TTC549 (cell line): ENCODE data around the gene WEE2.
A peak's percentile ranks its signal among the peaks of the same experiment; 100 is the strongest.
"Not testable (repeated sequence)": the region's sequence is repeated elsewhere in the genome, so short reads cannot be mapped to it uniquely, and the experiment has no call there.

Experiments
- FAIRE-seq: peaks from 2 replicates; lab custom pipeline; 2012; peaks lifted over from hg19 to GRCh38; lab: Jason Lieb, UNC

WEE2 gene

DNA sequence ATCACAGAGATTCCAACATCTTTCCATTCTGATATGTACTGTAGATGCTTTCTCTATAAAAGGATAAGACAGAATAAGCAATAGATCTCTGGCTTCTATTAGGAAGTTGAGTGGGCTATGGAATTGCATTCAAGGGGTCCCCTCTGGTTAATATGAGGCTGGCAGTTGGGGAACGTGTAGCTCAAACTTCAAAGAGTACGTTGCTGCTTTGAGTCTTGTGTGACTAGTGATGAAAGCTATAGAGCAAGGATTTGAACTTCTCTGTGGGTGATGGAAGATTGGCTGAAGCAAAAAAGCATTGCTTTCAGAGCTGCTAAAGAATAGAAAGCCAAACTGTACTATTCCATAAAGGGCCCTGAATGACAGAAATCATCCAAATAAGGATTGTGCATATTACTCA is 6.4 kb downstream of the WEE2 start:
- no peak for FAIRE-seq

DNA sequence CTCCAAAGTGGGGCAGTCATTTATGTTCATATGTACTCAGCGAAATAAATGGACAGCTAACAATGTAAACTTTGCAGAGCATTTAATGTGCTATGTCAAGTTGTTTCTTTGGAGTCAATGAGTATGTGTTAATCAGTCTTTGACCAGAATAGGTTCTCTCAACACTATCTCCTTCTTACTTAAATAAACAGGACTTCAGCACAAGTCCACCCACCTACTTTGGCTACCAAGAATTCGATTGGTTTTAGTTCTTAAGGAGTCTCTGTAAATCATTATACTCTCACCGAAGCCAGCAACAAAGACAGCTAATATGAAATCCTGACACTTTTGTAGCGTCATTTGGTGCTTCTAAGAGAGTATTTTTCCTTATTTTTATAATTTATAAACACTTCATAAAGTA is 6.9 kb downstream of the WEE2 start:
- FAIRE-seq, result no peak

- no peak for FAIRE-seq
Observed at GRCh38 chr7:141715794-141716689, 7.9 kb downstream of the WEE2 start.

- no peak for FAIRE-seq
Observed at GRCh38 chr7:141717450-141717849, 9.3 kb downstream of the WEE2 start.

DNA sequence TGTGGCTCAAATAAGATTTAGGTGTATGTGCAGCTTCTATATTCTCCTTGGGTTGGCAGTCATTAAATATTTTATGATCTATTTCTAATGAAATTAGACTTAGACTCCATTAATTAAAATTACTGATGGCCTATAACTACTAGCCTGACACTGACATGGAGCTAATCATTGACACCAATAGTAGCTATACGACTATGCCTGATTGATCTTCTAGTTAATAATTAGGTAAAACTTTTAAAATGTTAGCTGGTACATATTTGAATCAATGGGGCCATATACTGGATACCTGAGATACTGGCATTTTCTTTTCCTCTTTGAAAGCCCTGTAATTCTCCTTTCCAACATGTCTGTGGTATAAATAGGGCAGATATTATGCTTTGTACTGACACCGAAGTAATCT is 14.4 kb downstream of the WEE2 start:
- no peak for FAIRE-seq

DNA sequence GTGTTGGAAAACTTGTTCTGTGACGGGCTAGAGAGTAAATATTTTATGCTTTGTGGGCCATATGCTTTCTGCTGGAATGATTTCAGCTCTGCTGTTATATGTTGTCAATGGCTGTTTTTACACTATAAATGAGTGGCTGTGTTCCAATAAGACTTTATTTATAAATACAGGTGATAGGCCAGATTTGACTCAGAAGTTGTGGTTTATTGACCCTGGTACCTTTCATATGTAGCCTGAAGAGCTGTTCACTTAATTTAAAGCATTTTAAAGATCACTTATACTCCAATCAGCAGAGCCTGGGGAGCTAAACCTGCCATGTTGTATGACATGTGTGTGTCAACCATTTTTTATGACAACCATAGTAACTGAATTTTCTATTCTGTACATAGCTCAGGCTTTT is 20.9 kb downstream of the WEE2 start:
- FAIRE-seq, result no peak

DNA sequence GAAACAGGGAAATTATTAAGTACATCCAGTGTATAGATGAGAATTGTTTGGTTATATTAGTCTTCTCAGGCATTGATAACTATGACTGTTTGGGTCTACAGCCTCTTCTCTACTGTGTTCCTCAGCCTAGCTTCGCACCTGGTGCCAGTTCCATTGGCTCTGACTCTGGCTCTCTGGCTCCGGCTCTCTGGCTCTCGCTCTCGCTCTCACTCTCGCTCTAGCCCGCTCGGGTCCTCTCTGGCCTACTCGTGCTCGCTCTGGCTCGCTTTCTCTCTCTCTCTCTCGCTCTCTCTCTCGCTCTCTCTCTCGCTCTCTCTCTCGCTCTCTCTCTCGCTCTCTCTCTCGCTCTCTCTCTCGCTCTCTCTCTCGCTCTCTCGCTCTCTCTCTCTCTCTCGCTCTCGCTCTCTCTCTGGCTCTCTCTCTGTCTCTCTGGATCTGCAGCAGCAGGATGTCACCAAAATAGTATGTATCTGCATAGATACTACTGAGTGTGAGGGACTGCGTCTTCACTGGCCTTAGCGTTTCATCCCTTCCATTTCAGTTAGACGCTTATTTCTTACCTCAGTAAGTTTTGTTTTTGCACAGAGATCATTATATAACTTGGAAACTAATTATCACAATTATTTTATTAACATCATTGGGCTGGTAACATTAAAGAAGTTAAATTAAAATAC is 23.5 kb downstream of the WEE2 start:
- FAIRE-seq, result no peak

DNA sequence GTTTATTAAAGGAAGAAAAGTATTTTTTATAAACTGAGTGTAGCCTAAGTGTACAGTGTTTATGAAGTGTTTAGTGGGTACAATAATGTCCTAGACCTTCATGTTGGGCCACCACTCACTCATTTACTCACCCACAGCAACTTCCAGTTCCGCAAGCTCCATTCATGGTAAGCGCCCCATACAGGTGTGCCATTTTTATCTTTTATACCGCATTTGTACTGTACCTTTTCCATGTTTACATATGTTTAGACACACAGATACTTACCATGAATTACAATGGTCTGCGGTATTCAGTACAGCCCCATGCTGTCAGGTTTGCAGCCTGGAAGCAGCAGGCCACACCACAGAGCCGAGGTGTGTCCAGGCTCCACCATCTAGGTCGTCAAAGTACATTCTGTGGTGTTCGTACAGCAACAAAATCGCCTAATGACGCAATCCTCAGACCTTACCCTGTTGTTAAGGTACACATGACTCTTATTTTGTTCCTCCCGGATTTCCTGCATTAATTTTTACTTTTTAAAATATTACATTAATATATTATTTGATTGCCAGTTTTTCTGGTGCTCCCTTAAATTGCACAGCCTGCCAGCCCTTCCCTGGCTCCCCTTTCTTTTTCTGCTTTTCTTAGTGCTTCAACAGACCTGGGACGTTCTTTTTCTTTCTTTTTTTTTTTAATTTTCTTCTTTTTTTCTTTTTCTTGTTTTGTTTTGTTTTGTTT is 29.1 kb downstream of the WEE2 start:
- FAIRE-seq, result no peak

- FAIRE-seq, result peak; percentile 93
Observed at GRCh38 chr7:141737836-141738591, 29.9 kb downstream of the WEE2 start, which contains the start of gene SSBP1. SSBP1 (plus strand) TSS chr7:141738358; CDS start chr7:141739167, 809 bp downstream.

DNA sequence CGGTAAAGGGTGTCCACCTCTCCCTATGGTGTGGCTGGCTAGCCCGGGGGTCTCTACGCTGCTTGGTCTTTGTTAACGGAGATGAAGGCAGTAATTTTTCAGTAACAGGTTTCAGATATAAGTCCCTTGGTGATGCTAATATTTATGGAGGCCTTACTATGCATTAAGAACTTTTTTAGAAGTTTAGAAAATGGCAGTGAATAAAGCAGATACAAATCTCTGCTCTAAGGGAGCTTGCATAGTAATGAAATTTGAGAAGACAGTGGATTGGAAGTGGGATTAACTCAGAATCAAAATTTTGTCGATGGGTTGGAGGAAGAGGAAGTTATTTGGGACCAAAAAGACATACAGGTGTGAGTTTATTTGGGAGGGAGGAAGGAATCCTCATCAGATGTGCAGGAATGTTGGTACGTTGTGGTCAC is 30.4 kb downstream of the WEE2 start:
- no peak for FAIRE-seq

DNA sequence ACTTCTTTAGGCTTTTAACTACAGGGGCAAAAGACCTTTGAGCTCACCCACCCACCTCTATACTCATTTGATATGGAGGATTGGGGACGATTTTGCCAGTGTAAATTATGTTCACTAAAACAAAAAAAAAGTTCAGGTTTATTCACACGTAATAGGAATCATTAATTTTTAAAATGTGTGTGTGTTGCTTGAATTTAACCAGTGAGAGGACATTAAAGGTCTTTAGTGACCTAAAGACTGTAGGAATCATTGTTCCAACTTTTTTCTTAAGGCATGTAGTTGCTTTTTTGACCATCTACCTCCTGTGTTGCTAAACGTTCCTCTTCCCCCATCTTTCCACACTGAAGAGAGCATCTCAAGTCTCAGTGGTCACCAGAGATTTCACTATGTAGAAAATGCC is 31.1 kb downstream of the WEE2 start:
- no peak for FAIRE-seq

DNA sequence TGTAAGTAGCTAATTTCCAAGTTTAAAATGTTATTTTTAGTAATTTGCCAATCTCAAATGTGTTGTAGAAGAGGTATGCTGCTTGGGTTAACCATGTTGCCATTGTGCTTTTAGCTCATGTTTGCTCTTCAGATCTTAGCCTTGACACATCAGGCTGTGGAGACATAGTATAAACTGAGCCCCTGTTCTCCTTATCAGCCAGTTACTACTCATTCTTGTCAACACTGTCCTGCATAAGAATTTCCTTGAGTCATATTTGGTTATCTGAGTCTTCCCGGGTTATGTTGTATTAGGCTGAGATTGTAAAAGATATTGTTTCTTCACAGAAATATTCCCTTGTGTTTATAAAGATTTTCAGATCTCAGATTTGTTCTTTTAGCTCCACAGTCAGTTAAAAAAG is 34.1 kb downstream of the WEE2 start:
- no peak for FAIRE-seq

- FAIRE-seq, result no peak
Observed at GRCh38 chr7:141744131-141744530, 36.0 kb downstream of the WEE2 start.

DNA sequence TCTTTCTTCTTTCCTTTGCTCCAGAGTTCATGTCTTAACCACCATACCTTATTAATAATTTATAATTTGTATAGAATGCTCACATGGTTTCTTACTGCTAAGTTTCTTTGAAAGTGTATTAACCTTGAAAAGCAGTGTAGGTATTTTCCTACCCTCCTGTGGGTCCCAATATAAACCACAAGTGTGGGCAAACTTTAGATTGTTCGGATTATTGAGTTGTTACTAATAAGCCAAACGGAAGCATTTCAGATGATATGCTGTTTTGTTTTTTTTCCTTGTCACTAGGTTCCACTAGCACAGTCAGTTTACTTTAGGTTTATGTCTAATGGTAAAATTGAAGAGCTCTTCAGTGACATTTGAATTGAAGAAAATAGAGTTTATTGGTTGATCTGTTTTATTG is 40.2 kb downstream of the WEE2 start:
- no peak for FAIRE-seq

GRCh38 chr7:141751904-141752303 is 43.8 kb downstream of the WEE2 start:
- not testable (repeated sequence) for FAIRE-seq

DNA sequence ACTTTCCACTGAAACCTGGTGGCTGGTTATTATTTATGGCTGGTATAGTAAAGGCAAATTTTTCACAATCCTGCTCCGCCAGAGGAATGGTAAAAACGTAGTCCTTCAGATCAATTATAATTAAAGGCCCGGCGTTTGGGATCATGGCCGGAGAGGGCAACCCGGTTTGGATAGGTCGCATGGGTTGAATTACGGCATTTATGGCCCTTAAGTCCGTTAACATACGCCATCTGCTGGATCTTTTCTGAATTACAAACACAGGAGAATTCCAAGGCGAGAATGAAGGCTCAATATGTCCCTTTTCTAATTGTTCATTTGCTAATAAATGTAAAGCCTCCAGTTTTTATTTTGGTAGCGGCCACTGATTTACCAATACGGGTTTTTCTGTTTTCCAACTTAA is 44.5 kb downstream of the WEE2 start:
- no peak for FAIRE-seq

DNA sequence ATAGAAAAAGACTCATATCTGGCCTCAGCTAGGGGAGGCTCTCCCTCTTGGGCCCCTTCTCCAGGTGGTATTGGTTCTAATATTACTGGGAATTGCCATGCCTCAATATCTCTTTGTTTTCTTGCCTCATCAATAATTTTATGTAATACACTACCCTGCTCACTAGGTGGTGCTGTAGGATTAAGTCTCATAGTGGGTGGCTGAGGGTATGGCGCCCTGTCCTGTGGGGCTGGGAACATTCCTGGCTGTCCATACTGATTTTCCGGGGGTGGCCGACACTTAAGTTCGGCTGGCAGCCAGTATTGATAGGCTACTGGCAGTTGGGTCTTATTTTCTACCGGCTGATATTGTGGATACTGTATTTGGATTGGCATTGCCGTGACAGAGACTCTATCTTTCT is 46.8 kb downstream of the WEE2 start:
- no peak for FAIRE-seq

- FAIRE-seq, result no peak
Observed at GRCh38 chr7:141763797-141764196, 55.6 kb downstream of the WEE2 start, which contains the start of gene TAS2R3. TAS2R3 (plus strand) TSS chr7:141764097; CDS start chr7:141764159, 62 bp downstream.

DNA sequence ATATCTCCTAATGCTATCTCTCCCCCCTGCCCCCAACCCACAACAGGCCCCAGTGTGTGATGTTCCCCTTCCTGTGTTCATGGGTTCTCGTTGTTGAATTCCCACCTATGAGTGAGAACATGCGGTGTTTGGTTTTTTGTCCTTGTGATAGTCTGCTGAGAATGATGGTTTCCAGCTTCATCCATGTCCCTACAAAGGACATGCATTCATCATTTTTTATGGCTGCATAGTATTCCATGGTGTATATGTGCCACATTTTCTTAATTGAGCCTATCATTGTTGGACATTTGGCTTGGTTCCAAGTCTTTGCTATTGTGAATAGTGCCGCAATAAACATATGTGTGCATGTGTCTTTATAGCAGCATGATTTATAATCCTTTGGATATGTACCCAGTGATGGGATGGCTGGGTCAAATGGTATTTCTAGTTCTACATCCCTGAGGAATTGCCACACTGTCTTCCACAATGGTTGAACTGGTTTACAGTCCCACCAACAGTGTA is 62.0 kb downstream of the WEE2 start:
- FAIRE-seq, result not testable (repeated sequence)

DNA sequence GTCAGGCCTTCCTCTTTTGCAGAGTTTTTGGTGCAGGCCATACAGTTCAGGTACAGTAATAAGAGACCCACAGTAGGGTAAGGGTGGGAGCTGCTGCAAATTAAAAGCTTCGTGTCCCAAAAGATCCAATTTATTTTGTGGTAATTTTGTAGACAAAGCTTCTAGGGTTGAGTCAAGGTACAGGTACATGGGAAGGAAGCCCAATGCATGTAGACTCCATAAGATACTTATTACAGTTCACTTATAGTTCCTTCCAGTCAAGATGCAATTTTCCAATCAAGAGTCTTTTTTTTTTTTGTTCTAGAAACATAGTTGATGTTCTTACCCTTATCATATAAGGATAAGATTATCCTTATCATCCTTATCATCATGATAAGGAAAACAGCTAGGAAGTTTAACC is 68.2 kb downstream of the WEE2 start, which contains the start of gene TAS2R4:
Gene TAS2R4 (plus strand): TSS at position 301 of the 400 bp plus-strand sequence. CDS start 1,815 bp downstream, outside the sequence.
- FAIRE-seq, result no peak
